HG03565 (cell line): Measurements from ENCODE around the gene SLC9A8.

Source experiments
- ATAC-seq: cut with Tn5 transposase; IDR thresholded peaks from one replicate; pipeline ENCODE4 v1.9.1; 2021; ENCODE audit warnings: mild to moderate bottlenecking, moderate library complexity; ENCODE audit not compliant: unreplicated experiment

SLC9A8 gene

DNA sequence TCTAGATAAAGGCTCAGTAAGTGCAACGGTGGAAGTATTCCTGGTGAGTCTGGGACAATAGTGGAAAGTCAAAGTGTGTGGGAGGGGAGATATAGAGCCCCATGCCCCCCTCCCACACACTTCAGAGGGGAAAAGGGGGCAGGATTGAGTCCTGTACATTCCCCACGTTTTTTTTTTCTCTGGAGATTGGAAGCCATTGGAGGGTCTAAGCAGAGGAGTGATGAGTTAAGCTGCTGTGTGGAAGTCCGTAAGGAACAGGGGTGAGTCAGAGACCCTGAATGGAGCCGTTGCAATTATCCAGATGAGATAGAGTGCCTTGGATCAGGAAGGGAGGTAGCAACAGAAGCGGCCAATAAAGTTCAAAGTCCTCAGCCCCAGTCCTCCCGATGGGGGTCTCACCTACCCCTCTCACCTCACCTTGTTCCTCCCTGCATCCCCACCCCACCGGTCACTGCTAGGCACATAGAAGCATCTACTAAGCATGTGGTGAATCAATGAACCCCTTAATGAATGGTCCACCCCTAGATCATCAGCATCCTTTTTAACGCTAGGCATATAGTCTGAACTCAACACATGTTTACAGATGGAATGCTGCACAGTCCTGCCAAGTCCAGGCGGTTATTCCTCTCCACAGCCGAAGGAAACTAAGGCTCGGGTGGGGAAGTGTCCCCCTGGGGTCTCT is 662 bp upstream of the SLC9A8 start:
- ATAC-seq, result no peak

DNA sequence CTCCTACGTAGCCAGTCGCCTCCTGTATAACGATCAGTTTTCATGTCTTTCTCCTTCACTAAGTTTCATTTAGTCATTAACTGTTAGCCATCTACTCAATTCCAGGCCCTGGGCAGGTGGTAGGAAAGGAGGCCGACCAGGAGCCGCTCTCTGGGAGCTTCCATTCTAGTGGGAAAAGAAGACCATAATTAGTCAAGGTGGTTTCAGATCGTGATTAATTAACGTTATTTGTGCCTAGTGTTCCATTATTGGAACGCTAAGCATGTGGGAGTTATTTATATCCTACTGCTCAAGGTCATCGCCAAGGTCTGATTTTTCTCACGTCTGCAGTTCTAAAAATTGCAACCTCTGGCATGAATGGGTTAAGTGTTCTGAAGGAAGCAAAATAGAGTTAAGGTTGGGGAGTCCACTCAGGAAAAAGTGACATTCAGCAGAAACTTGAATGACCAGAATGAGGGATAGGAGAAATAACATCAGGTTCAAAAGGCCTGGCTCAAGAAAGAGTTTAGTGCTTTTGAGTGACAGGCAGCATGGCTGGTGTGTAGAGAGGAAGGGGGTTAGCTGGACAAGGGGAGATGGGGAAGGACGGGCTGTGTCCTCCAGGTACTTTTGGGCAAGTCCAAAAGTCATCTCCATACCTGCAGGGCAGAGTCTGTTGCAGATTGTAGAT is 812 bp downstream of the SLC9A8 start:
- no peak for ATAC-seq

DNA sequence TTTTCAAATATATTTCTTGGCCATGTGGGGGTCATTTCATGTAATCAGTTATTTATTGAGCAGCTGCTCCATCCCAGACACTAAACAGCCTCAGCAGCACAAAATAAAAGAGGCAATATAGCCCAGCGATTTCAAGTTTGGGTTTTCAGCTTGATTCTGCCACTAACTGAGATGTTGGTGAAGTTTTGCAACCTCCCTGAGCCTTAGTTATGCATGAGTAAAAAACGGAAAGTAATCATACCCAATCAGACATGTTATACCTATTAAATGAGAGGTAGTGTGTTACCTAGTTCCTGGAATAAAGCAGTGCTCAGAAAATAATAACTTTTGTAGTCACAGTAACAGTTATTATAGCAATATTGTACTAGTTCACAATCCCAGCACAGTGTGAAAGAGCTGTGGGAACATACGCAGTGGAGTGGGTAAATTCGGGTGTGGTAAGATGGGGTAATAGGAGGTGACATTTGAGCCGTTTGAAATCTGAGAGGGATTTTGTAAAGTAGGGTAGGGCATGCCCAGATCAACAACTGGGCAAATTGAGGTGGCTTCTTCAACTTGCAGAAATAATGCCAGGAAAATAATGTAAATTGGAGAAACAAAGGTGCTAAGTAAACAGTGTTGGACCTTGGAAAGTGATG is 1.5 kb downstream of the SLC9A8 start:
- no peak for ATAC-seq

DNA sequence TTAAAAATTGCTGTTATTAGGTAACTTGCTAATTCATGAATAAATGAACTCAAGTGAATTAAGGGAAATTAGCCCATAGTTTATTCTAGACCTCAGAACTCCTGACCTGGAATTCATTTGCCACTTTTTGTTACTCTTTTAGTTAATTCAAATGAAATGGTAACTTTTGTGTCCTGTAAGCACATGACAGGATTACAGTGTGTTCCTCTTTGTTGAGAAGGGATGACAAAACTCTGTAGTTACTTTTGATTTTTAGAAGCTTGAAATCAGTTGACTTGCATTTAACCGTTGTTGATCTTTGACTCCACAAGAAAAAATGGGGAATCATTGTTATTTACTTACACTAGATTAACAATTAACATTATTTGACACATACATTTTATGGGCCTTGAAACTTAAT is 6.2 kb downstream of the SLC9A8 start:
- no peak for ATAC-seq

DNA sequence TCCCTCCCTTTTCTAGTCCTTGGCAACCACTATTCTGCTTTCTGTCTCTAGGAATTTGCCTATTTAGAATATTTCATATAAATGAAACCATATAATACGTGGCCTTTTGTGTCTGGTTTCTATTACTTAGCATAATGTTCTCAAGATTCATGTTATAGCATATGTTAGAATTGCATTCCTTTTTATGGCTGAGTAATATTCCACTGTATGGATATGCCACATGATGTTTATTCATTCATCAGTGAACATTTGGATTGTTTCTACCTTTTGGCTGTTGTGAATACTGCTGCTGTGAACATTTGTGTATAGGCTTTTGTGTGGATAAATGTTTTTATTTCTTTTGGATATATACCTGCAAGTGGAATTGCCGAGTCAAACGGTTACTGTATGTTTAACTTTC is 7.1 kb downstream of the SLC9A8 start:
- ATAC-seq, result no peak

DNA sequence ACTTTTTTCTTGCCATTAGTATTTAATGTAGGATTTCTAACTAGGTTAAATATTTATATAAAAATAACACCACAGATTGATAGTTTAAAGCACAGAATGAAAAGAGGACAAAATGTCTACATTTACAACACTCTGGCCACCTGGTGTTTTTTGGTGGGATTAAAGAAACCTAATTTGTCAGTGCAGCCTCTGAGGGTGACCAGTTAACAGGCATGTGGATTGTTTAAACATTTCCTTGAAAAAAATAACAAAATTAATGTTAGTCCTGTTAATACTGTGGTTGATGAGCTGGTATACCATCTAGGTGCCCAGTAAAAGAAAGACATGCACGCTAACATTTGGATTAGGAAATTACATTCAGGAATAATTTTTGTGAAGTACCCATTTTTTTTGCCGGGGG is 8.8 kb downstream of the SLC9A8 start:
- no peak for ATAC-seq

DNA sequence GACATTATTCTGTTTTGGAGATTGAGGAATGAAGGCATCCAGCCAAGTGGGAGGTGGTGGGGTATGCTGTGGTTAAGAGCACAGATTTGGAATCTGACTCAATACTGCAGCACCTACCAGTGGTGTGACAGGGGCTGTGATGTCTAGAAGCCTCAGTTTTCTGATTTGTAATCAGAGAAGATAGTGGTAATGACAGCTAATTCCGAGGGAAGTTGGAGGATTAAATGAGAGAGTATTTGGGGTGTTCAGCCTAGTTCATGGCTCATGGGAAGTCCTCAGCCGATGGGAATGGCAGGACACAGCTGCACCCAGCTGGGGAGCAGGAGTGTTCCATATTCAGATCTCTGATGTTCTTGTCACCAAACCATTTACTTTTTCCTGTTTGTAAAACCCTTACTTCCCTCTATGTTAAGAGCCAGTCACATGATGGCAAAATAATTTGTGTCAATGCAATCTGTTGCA is 9.3 kb downstream of the SLC9A8 start:
- ATAC-seq, result no peak

DNA sequence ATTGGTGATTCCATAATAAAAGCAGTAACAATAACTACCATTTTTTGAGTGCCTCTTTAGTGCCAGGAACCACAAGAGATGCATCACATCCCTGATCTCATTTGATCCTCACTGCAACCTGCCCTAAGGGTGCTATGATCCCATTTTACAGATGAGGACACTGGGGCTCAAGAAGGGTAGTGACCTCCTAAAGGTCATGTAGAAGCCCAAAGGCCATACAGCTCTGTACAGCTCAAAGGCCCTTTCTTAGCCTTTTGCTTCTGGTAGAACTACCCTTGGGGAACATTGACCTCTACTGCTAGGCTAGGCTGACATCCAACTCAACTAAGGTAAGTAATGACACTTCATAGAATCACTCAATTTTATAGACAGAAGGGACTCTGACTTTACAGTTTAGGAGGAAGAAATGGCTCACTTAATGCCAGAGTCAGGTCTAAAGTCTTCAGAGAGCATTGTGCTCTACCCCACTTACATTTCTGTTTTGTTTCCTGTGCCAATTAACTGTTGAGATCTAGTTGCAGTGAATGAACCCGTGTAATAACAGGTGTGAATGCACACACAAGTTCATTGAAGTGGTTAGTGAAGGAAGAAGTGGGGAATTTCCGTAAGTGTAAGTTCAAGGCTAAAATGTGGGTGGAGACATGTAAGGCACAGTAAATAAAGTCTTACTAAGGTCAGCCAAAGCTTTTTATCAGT is 10.7 kb downstream of the SLC9A8 start:
- ATAC-seq, result no peak

DNA sequence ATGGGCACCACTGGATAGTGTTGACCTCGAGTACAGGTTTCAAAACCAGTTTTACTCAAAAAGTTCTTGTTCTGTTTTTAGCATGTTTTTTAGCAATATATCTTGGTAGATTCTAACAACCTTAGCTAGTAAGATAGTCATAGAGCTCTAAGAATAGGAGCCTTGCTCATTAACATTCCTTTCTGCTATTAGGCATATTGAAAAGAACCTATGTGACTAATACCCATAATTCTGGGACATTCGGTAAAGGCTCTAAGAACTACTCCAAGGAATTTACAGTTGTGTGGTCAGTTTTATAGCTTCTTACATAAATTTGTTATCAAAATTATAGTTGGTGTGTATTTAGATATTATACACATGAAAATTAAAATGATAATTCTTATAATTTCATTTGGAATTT is 11.6 kb downstream of the SLC9A8 start:
- no peak for ATAC-seq

DNA sequence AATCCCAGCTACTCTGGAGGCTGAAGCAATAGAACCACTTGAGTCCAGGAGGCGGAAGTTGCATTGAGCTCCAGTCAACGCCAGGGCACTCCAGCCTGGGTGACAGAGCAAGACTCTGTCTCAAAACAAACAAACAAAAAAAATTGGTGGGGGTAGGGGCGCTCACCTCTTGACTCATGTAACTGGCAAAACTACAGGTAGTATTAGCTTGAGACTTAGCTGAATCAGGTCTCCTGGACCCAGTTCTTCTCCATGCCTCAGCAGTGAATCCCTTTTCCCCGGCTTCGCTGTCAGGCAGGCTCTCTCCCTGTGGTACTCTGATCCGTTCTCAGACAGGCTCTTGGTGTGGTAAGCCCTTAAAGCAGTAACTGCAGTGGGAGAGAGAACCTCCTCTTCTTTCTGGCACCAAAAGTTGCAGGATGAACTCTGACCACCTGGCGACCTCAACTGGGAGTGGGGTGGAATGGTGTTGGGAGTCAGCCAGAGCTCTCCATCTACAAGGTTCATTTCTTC is 12.9 kb downstream of the SLC9A8 start:
- ATAC-seq, result no peak

DNA sequence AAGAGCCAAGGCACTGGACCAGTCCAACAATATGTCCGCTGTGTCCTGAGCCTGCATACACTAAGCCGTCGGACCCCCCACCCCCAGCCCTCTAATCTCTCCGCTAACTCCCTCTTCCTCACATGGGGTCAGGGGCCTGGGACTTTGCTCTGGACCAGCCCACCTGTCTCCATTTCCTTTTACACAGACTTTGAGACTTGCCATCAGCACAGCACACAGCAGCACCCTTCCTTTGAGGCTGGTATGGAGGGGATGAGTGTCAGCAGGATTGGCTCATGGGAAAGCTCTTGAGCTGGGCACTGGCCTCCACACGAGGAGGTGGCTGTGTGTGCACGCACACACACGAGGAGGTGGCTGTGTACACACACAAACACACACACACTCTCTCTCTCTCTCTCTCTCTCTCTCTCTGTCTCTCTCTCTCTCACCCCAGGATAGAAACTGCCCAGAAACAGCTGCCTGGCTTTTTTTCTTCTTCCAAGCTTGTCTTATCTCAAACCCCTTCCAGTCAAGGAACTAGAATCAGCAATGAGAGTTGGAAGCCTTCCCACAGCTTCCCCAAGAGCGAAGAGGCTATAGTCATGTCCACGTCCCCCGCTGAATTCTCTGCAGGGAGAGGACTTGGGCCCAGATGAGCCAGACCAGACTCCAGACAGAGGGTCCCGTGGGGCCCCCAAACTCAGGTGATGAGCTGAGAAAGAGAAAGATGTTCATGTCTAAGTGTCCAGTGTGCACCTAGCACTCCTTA is 18.6 kb downstream of the SLC9A8 start:
- no peak for ATAC-seq

DNA sequence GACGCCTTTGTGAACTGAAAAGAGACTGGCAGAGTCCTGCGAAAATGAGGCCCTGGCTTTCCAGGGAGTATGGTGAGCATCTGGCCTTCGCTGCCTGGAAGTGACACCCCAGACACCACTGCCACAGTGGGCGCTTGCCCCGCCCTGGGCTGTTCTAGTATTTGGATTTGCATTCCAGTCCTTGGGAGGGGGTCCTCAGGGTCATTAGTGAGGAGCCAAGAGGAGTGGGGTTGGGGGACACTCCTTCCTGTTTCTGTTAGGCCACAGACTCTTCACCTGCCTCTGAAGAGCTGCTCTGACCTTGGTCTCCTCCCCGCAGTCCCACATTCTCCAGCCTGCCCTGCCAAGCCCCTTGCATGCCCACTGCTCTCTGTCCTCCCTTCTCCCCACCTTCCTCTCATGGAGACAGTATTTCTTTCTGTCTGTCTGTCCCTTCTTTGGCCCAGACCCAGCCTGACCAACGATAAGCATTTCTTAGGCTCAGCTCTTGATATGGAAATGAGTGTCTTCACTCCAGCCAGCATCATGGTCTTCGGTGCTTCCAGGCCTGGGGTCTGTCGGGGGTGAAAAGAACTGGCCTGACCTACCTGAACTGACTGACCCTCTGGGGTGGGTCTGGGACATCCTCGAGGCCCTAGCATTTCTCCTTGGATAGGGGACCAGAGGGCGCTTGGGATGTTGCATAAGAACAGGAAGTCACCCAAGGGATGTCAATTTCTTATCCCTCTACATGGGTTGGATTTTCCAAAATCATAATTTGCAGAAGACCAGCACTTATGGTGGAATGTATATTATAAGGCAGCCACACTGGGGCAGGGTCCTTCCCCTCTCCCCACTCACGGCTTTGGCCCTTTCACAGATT is 19.4 kb downstream of the SLC9A8 start:
- ATAC-seq, result no peak

DNA sequence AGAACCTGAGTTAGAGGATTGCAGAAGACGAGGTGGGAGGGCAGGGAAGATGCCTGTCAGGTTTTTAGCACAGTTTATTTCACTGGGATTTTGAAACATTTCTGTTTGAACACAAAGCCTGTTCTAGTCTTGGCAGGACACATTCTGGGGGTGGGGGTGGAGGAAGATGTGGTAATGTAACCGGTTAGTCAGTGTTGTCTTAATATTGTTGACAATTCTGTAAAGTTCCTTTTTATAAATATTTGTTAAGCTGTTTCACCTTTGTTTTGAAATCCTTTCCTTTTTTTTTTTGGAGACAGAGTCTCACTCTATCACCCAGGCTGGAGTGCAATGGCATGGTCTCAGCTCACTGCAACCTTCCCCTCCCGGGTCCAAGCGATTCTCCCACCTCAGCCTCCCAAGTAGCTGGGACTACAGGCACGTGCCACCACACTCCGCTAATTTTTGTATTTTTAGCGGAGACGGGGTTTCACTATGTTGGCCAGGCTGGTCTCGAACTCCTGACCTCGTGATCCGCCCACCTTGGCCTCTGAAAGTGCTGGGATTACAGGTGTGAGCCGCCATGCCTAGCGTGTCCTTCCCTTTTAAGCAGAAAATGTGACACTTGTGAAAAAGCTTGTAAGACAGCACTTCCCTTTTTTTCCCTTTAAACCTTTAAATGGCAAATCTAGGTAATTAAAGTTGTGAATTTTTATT is 20.2 kb downstream of the SLC9A8 start:
- ATAC-seq, result no peak

DNA sequence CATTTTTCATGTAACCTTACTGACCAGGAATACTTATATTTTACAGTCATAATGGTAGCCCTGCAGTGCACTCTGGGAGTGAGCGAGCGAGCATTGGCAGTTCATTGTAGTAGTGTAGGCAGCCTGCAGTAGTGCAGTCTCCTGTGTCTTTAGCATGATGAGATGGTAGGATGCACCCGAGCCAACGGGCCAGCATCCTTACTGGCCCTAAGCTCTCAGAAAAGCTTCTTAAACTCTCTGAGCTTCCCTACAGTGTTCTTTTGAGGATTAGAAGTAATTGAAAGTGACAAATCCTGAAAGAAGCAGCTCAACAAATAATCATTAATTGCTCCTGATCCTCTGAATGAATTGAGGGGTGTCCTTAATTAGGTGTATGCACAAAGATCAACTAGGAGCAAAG is 20.9 kb downstream of the SLC9A8 start:
- ATAC-seq, result no peak

DNA sequence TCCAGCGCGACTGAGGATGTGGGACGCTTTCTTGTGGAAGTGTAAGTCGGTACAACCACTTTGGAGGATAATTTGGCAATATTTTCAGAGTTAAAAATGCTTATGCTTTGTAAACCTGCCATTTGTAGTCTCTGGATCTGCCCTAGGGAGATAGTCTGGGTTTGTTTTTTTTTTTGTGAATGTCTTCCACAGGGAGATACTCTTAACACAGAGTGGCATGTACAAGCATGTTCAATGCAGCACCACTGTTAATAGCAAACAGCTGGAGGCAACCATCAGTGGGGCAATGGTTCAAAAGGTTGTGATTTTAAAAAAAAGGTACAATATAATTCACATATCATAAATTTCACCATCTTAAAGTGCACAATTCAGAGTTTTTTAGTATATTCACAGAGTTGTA is 22.4 kb downstream of the SLC9A8 start:
- no peak for ATAC-seq

DNA sequence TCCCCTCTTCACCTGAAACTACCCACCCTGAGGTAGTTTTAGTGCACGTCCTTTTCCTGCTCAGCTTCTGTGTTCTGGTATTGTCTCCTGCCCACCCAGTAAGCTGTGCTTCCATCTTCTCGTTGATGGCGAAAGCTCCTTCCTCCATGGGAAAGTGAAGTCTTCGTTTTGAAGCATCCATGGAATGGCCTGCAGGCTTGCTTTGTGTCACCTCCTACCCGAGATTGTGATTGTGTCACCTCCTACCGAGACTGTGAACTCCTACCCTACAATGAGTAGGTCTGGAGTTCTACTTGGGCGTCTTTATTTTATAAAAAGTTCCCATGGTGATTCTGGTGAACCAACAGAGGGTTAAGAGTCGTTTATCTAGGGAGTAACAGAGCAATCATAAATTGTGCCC is 25.9 kb downstream of the SLC9A8 start:
- ATAC-seq, result no peak

DNA sequence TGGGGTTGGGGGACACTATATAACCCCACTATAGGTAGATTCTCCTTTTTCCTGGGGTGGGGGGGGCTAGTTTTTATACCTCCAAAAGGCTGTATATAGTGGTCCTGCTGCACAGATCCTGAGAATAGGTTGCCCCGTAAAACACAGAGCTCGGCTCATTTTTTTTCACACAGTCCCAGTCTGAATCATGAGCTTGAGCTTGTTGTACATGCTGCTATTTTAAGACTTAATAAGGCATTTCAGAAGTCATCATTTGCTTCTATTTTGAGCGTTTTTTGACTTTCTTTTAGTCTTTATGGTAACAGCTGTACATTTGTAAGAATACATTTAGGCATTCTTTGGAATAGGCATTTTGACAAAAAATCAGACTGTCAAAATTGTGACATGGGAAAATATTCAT is 30.5 kb downstream of the SLC9A8 start:
- no peak for ATAC-seq

DNA sequence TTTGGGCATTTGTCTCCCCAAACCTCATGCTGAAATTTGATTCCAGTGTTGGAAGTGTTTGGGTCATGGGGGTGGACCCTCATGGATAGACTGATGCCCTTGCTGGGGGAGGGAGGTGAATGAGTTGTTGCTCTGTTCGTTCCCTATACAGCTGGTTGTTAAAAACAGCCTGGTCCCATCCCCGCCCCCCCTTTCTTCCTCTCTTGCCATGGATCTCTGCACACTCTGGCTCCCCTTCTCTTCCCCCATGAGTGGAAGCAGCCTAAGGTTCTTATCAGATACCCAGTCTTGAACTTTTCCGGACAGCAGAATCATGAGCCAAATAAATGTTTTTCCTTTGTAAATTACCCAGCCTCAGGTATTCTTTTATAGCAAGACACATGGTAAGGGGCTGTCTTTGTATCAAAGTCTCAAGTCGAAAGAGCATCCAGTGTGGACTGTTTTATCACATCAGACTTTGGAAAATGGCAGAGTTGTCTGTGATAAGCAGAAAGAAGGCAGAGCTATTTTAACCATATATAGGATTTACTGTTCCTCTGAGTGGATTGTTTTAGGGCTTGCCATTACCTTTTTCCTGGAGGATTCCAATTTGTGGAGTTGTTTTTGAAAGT is 31.2 kb downstream of the SLC9A8 start:
- ATAC-seq, result no peak

DNA sequence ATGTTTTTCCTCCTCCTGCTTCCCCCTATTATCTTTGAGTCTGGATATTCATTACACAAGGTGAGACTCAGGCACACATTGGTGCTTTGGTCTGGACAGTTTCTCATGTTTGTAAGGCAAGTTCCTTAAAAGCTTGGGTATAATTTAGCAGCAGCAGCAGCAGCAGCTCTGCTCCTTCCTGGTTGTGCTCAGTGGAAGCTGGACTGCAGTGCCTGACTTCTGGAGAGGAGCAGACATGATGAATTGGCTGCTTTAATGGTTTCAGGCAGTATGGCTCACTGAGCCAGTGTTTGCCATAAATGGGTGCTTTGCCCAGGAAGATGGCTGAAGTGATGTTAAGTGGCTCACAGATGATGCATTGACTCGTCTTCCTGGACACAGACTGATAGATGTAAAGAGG is 32.4 kb downstream of the SLC9A8 start:
- ATAC-seq, result no peak
